Eye (tissue), 1 donor: ENCODE results near the gene NYNRIN.

ENCODE experiments used
- DNase-seq: peaks from one replicate; pipeline ENCODE4 v3.0.0-alpha.2; 2015

Gene NYNRIN

GRCh38 chr14:24395609-24396582, 2.9 kb upstream of the NYNRIN start:
- DNase-seq, result no peak

DNA sequence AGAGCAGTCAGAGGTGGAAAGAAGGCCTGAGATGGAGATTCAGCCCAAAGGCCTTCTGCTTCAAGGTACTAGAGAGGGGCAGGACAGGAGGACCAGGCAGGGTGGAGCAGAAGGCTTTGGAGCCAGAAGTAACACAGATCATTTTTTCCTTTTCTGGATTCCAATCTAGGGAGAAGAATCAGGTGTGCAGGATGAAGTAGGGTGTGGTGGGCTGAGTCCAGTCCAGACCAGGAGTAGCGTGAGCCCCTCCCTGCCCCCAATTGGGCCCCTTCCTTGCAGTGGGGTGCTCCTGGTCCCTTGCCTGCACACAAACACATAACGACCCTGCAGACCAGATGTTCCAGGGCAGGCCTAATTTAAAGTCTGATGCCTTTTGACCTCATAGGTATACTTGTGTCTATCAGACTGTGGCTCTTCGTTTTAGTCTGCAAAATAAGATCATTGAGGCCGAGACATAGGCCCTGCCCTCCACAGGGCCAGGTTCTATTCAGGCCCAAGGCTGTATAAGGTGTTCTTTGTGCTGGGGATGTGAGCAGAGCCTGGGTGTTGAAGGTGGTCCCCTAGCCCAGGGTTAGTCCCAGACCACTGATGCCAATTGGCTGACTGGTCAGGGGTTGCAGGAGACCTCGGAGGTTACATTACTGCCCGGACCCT, 1.0 kb upstream of the NYNRIN start:
- DNase-seq, result no peak

DNA sequence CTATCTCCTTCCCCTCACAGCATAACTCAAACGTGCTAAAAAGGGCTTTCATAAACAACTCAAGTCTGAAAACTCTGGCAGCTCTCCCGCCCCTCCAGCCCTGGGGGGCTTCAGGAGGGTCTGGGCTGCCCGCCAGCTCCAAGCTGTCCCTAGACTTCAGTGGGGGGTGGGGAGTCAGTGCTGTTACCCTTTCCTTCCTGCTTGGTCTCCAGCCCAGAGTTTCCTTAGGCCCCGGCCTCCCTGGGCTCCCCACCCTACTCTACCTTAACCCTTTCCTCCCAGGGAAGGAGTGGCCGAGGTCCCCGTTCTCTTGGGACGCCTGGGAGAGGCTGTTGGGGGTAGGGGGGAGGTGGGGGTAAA, 530 bp upstream of the NYNRIN start:
- no peak for DNase-seq

GRCh38 chr14:24399447-24399822, 632 bp downstream of the NYNRIN start:
- peak; percentile 52 for DNase-seq

GRCh38 chr14:24399999-24400718, 1.4 kb downstream of the NYNRIN start:
- DNase-seq, result no peak

DNA sequence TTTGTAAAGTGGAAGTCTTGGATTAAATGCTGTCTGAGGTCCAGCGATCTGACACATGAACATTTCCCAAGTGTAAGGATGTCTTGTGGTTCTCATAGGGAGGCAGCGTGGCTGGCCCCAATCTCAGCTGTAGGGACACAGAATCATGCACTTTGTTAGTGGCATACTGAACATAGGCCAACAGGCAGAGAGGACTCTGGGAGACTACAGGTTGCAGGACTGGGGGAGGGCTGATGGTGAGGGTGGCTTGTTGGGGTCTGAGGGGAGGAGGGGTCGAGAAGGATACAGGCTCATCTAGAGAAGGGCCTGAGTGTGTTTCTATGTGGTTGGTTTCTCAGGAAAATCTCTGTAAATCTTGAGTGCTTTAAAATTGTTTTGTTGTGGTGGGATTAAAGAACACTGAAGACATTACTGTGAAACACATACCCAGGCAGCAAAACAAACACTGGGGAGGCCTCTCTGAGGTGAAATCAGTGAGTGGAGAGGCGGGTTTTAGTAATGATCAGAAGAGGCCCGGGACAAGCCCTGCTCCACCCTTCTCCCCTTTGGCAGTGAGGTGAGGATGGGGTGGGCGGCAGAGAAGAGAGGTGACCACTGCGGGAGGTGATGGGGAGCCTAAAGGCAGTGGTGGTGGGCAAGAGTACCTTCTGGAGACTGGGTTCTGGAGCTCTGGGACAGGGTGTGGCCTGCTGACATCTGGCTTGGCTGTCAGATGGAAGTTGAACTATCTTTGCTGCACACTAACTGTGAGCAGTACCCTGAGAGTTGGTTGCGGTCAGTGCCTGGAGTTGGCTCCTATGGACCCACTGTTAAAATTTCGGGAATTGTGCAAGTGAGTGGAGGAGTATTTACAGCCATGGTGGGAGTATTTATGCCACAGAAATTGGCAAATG, 3.3 kb downstream of the NYNRIN start:
- no peak for DNase-seq

- DNase-seq, result no peak
Observed at GRCh38 chr14:24403294-24403998, 4.6 kb downstream of the NYNRIN start.

GRCh38 chr14:24404814-24405213, 6.0 kb downstream of the NYNRIN start:
- no peak for DNase-seq

- no peak for DNase-seq
Observed at GRCh38 chr14:24406416-24406815, 7.6 kb downstream of the NYNRIN start.

GRCh38 chr14:24407608-24408325, 9.0 kb downstream of the NYNRIN start:
- DNase-seq, result no peak

DNA sequence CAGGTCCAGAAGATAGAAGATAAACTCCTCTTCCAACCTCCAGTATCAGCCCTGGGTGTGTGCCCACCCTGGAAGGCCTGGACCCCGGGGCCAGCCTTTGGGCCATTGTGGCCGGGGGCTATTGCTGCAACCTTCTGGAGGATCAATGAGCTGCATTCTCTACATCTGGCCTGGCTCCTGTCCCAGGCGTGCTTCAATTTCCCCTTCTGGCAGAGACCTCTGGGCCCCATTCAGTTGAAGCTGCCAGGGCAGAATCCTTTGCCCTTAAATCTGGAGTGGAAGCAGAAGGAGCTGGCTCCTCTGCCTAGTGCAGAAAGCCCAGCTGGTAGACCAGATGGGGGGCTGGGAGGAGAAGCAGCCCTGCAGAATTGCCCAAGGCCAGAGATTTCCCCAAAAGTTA, 10.0 kb downstream of the NYNRIN start:
- DNase-seq, result no peak

GRCh38 chr14:24409192-24409591, 10.4 kb downstream of the NYNRIN start:
- no peak for DNase-seq

DNA sequence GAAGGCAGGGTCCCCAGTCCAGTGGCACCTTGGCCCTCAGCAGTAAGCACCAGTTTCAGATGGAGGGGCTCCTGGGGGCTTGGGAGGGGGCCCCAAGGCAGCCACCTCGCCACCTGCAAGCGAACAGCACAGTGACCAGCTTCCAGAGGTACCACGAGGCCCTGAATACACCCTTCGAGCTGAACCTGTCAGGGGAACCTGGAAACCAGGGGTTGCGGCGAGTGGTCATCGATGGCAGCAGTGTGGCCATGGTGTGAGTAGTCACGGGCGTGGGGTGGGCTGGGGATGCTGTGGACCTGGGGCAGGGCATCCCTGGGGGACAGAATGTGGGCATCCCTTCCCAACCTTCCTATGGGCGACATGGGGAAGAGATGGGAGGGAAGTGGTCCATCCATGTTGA, 11.2 kb downstream of the NYNRIN start:
- DNase-seq, result no peak

- peak; percentile 73 for DNase-seq
Observed at GRCh38 chr14:24411443-24412389, 12.9 kb downstream of the NYNRIN start.

DNA sequence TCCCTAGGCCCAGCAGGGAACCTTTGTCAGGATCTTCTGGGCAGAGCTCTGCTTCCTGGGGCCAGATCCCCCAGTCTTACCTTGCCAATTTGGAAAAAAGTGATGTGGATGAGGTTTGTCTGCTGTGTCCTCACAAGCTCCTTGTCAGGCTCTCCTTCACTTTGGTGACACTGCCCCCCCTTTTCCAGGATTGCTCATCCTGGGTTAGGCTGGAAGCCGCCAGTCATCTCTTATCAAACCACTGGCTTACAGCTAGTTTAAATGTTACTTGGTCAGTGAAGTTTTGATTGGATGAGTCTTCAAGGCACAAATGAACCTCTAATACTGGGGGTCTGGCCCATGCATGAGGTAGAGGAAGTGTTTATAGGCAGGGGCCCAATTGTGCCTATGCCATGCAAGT, 15.3 kb downstream of the NYNRIN start:
- no peak for DNase-seq

DNA sequence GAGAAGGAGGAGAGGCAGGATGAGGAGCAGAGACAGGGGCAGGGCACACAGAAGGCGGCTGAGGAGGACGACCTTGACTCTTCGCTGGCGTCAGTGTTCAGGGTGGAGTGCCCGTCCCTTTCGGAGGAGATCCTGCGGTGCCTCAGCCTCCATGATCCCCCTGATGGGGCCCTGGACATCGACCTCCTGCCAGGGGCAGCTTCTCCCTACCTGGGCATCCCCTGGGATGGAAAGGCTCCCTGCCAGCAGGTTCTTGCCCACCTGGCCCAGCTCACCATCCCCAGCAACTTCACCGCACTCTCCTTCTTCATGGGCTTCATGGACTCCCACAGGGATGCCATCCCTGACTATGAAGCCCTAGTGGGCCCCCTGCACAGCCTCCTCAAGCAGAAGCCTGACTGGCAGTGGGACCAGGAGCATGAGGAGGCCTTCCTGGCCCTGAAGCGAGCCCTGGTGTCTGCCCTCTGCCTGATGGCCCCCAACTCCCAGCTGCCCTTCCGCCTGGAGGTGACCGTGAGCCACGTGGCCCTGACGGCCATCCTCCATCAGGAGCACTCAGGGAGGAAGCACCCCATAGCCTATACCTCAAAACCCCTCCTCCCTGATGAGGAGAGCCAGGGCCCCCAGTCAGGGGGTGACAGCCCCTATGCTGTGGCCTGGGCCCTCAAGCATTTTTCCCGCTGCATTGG, 16.1 kb downstream of the NYNRIN start:
- no peak for DNase-seq

DNA sequence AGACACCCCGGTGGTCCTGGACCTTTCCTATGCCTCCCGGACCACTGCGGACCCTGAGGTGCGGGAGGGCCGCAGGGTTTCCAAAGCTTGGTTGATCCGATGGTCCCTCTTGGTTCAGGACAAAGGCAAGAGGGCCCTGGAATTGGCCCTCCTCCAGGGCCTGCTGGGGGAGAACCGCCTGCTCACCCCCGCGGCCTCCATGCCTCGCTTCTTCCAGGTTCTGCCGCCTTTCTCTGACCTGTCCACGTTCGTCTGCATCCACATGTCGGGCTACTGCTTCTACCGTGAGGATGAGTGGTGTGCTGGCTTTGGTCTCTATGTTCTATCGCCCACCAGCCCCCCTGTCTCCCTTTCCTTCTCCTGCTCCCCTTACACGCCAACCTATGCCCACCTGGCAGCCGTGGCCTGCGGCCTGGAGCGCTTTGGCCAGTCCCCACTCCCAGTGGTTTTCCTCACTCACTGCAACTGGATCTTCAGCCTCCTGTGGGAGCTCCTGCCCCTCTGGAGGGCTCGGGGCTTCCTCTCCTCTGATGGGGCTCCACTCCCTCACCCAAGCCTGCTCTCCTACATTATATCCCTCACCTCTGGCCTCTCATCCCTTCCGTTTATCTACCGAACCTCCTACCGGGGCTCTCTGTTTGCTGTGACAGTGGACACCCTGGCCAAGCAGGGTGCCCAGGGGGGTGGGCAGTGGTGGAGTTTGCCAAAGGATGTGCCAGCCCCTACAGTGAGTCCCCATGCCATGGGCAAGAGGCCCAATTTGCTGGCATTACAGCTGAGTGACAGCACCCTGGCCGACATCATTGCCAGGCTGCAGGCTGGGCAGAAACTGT, 16.8 kb downstream of the NYNRIN start:
- DNase-seq, result no peak

DNA sequence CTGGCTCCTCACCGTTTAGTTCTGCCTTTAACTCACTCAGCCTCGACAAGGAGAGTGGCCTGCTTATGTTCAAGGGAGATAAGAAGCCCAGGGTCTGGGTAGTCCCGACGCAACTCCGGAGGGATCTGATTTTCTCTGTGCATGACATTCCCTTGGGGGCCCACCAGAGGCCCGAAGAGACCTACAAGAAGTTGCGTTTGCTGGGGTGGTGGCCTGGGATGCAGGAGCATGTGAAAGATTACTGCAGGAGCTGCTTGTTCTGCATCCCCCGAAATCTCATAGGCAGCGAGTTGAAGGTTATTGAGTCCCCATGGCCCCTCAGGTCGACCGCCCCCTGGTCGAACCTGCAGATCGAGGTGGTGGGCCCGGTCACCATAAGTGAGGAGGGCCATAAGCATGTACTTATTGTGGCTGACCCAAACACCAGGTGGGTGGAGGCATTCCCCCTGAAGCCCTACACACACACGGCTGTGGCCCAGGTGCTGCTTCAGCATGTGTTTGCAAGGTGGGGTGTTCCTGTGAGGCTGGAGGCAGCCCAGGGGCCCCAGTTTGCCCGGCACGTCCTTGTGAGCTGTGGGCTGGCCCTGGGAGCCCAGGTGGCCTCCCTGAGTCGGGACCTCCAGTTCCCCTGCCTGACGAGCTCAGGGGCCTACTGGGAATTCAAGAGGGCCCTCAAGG, 17.6 kb downstream of the NYNRIN start:
- DNase-seq, result no peak
